Cardiac muscle cell (in vitro differentiated cells and primary cell): ENCODE measurements around the gene ACKR4. TPM values are rescaled to one million over a fixed set of nuclear protein-coding genes. Genes with fewer than 3 reads are reported as not detected.

ENCODE experiments used
- DNase-seq, 2 donors: peaks; one replicate each; pipeline versions ENCODE4 v3.0.0 to v3.0.0-alpha.2; 2010 to 2017; ENCODE audit warnings: low read depth in 1 of 2, low spot score in 1 of 2
- H3K27ac ChIP-seq: fragments of 200-600 bp; sonication (generic); 2 replicates; pipeline ENCODE4 v1.5.1; 2016
- H3K27me3 ChIP-seq: fragments of 200-600 bp; sonication (generic); 2 replicates; pipeline ENCODE4 v1.6.0; 2016; ENCODE audit warnings: control low read depth
- H3K36me3 ChIP-seq: fragments of 200-600 bp; sonication (generic); 2 replicates; pipeline ENCODE4 v1.5.1; 2016; ENCODE audit warnings: control low read depth
- H3K4me1 ChIP-seq: fragments of 200-600 bp; sonication (generic); 2 replicates; pipeline ENCODE4 v1.8.1; 2017; ENCODE audit warnings: low read depth, mild to moderate bottlenecking, mixed run types
- H3K4me3 ChIP-seq: fragments of 200-600 bp; sonication (generic); 2 replicates; pipeline ENCODE4 v1.5.1; 2016; ENCODE audit warnings: mild to moderate bottlenecking
- H3K9me3 ChIP-seq: fragments of 200-600 bp; sonication (generic); 2 replicates; pipeline ENCODE4 v1.5.1; 2017; ENCODE audit warnings: low read depth, mild to moderate bottlenecking, control low read depth
- CTCF ChIP-seq: IDR thresholded peaks from 2 replicates; pipeline ENCODE4 v1.5.1; 2012; ENCODE audit warnings: low read depth, mild to moderate bottlenecking, low read length
- polyA plus RNA-seq: library from polyadenylated mRNA; unstranded; fragments of >200 nt; fragmentation: Nextera tagmentation; extraction: Ambion mirVana; gene quantifications from 2 replicates; pipeline ENCODE4 v1.2.1, GENCODE V29; 2016
- total RNA-seq: library from RNA; depleted of rRNA; stranded (reverse); fragments of >200 nt; gene quantifications from 2 replicates; pipeline ENCODE4 v1.2.3, GENCODE V29; 2016

ACKR4 gene
- total and polyA plus RNA-seq, 2 experiments from 2014 or later, result not detected

GRCh38 chr3:132587401-132587800 lies 9.7 kb upstream of the ACKR4 start:
- Histone ChIP-seq H3K4me1 (no peaks in the 10 kb centered on the region), H3K9me3 (no peaks in the 10 kb centered on the region), H3K4me3 (no peak overlapping the region), H3K27ac (no peak overlapping the region), H3K27me3 (no peaks in the 10 kb centered on the region), H3K36me3 (no peaks in the 10 kb centered on the region)
- no peak for DNase-seq
- no peak for TF ChIP-seq CTCF

- TF ChIP-seq CTCF, result no peak
- no peaks in the 10 kb centered on the region for H3K4me1 ChIP-seq
- peaks cover 3% of the 10 kb centered on the region for H3K36me3 ChIP-seq
- no peak for DNase-seq
- H3K4me3 ChIP-seq, result no peak overlapping the region
- no peak overlapping the region for H3K27ac ChIP-seq
- no peaks in the 10 kb centered on the region for H3K9me3 ChIP-seq
- no peaks in the 10 kb centered on the region for H3K27me3 ChIP-seq
Measured at GRCh38 chr3:132592216-132592615, 4.9 kb upstream of the ACKR4 start.

- no peak for DNase-seq
- no peak for TF ChIP-seq CTCF
Measured at GRCh38 chr3:132593241-132593946, 3.7 kb upstream of the ACKR4 start.

GRCh38 chr3:132593947-132594323 lies 3.1 kb upstream of the ACKR4 start:
- TF ChIP-seq CTCF, result no peak
- H3K4me3 ChIP-seq, result no peak overlapping the region
- no peak overlapping the region for H3K27ac ChIP-seq
- peaks cover 3% of the 10 kb centered on the region for H3K36me3 ChIP-seq
- peak in 1 of 2 donors; percentile 49 for DNase-seq
- no peaks in the 10 kb centered on the region for H3K9me3 ChIP-seq
- H3K27me3 ChIP-seq, result no peaks in the 10 kb centered on the region
- no peaks in the 10 kb centered on the region for H3K4me1 ChIP-seq

More at GRCh38 chr3:132593241-132593946, 3.7 kb upstream of the ACKR4 start:
- Histone ChIP-seq H3K27ac (no peak overlapping the region), H3K4me3 (no peak overlapping the region), H3K36me3 (peaks cover 3% of the 10 kb centered on the region), H3K4me1 (no peaks in the 10 kb centered on the region), H3K27me3 (no peaks in the 10 kb centered on the region), H3K9me3 (no peaks in the 10 kb centered on the region)

- Histone ChIP-seq H3K27ac (no peak overlapping the region), H3K9me3 (no peaks in the 10 kb centered on the region), H3K36me3 (peaks cover 3% of the 10 kb centered on the region), H3K4me1 (no peaks in the 10 kb centered on the region), H3K27me3 (no peaks in the 10 kb centered on the region), H3K4me3 (no peak overlapping the region)
- no peak for TF ChIP-seq CTCF
- DNase-seq, result no peak
Measured at GRCh38 chr3:132594498-132594897, 2.6 kb upstream of the ACKR4 start.
